Stimulated activated CD4-positive, alpha-beta T cell treated with anti-CD3 and anti-CD28 coated beads, Interleukin-15, amount 100 ng/mL, for 1 hour (primary cell): Measurements from ENCODE around the gene TSR3.
A peak's percentile ranks its signal among the peaks of the same experiment; 100 is the strongest.

Experiments
- DNase-seq, 2 donors: peaks; one replicate each; pipeline ENCODE4 v3.0.0-alpha.2; 2020; ENCODE audit warnings: low read depth in 1 of 2, low spot score in 1 of 2

Gene TSR3

GRCh38 chr16:1311212-1311737 is 40.4 kb downstream of the TSR3 start:
- no peak for DNase-seq

DNA sequence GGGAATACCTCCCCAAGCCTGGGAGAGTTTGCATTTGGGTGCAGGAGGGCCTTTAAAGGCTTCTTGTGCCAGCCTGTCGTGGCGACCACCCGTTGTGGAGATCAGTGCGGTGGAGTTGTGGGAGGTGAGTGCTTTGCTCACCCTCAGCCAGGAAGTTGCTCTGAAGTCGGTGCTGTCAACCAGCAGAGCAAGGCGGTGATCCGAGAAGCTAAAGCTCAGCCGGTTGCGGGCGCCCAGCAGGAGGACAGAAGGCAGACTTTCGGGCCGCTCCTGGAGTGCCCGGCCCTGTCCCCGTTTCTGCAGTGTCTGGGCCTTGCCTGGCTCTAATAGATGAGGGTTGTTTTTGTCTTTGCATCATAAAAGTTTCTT is 40.9 kb downstream of the TSR3 start:
- DNase-seq: no peak

GRCh38 chr16:1309888-1310831 is 41.5 kb downstream of the TSR3 start:
- DNase-seq: peak in 1 of 2 donors; percentile 47

DNA sequence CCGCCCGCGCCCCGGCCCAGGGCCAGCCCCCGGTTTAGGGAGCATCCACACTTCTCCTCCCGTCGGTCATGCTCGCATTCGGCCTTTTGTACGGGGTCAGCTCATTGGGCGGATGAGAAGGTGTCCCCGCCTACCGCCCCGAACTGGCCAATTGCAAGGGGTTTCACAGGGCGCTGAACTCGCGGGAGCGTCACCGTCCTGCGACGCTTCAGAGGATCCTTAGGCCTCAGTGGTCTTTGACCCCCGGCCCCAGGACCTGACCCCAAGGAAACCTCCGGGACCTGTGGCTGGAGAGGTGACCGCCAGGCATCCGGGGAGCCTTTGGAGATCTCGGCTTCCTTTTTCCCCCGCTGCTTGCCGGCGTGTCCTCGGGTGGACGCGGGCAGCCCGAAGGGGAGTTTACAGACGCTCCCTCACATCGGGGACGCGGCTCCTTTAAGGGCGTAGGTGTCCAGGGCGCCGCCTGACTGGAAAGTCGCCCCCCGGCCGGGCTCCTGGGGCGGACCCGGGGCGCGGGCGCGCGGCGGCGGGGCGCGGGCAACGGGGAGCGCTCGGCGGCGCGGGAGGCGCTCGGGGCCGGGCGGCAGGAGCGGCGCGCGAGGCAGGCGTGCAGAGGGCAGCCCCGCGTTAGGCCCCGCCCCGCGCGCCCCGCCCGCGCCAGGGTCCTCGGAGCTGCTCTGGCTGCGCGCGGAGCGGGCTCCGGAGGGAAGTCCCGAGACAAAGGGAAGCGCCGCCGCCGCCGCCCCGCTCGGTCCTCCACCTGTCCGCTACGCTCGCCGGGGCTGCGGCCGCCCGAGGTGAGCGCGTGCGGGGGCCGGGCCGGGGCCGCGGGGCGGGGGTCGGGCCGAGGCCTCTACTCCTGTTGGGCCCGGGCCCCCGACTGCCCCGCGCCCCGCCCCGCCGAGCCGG is 42.4 kb downstream of the TSR3 start, which contains the start of gene UBE2I:
UBE2I (plus strand) TSS at position 660 of the 909 bp plus-strand sequence. CDS start 4,395 bp downstream, outside the sequence.
- DNase-seq: peak; percentile 95 to 97

DNA sequence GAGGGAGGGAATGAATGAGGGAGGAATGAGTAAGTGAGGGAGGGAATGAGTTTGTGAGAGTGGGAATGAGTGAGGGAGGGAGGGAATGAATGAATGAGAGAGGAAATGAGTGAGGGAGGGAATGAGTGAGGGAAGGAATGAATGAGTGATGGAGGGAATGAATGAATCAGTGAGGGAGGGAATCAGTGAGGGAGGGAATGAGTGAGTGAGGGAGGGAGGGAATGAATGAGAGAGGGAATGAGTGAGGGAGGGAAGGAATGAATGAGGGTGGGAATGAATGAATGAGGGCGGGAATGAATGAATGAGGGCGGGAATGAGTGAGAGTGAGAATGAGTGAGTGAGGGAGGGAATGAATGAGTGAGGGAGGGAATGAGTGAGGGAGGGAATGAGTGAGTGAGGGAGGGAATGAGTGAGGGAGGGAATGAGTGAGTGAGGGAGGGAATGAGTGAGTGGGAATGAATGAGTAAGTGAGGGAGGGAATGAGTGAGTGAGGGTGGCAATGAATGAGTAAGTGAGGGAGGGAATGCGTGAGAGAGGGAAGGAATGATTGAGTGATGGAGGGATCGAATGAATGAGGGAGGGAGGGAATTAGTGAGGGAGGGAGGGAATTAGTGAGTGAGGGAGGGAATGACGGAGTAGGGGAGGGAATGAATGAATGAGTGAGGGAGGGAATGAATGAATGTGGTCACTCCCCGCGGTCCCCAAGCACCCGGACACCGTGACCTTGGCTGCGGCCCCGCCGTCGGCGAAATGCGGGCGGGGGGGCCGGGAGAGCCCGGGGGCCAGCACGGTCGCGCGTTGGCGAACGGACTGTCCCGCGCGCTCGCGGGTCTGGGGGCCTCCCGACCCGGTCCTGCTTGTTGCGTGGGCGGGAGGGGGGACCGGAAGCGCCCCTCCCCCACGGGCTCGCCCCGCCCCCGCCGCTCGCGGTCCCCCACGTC is 43.4 kb downstream of the TSR3 start:
- no peak for DNase-seq

GRCh38 chr16:1306334-1306733 is 45.3 kb downstream of the TSR3 start:
- DNase-seq: no peak

DNA sequence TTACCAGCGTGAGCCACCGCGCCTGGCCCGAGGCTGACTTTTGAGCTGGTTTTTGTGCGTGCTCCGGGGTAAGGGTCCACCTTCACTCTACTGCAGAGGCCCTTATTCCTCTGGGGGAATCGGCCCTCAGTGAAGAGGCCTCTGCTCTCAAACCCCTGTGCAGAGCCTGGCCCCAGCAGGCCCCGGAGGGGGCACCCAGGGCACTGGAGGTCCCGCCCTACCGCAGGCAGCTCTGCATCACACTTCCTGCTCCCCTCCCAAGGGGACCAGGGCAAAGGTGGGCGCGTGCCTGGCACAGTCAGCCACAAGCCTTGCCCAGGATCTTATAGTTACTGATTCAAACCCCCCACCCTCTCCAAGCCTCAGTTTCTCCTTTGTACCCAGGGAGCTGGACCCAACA is 45.9 kb downstream of the TSR3 start:
- no peak for DNase-seq

DNA sequence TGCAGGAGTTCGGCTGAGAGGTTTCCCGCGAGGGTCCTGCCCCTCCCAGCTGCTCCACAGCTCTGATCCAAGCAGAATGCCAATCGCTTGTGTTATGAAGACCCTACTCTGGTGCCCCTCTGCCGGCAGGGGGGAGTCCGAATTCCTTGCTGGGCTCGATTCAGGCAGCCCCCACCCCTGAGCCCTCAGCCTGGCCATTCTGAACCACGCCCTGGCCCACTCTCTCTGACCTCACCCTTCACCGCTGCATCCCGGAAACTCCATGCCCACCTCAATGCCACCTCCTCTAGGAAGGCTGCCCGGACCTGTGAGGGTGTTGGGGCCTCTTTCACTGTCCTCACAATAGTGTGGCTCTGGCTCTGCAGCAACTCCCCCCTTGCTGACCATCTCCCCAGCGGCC is 50.1 kb downstream of the TSR3 start:
- DNase-seq: no peak

DNA sequence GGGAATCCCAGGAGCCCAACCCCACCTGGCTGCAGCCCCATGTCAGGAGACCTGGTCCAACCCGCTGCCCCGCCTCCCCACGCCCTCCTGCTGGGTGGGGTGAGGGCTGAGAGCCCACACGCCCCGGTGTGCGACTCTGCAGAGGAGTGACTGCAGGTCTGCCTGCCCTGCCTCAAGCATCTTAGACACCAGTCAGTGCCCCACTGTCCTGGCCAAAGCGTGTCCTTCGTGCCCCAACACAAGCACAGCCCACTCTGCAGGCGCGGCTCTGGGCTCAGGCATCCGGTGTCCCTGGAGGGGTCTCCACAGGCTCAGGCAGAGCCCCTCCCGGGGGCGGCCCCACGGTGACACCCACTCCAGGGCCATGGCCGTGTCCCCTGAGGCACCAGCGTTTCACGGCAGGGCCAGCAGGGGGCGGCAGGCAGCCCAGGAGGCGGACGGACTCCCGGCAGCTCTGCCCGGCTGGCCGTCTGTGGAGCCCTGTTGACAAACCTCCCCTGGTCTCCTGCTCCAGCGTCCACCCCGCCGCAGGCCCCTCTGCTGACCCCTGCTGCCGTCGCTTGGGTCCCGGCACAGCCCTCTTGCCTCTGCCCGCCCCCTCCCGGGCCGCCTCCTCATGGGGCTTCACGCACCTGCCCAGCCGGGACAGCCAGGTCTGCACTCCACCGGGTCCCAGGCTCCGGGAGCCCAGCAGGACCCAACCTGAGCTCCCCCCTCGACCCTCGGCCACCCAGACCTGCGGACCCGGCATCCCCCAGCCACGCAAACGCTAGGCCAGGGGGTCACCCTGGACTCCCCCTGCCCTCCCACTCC is 50.8 kb downstream of the TSR3 start:
- DNase-seq: peak; percentile 49 to 58

- no peak for DNase-seq
Observed at GRCh38 chr16:1299868-1300203, 51.8 kb downstream of the TSR3 start.
